ENCODE measurements around the gene ARNT2.

DNA sequence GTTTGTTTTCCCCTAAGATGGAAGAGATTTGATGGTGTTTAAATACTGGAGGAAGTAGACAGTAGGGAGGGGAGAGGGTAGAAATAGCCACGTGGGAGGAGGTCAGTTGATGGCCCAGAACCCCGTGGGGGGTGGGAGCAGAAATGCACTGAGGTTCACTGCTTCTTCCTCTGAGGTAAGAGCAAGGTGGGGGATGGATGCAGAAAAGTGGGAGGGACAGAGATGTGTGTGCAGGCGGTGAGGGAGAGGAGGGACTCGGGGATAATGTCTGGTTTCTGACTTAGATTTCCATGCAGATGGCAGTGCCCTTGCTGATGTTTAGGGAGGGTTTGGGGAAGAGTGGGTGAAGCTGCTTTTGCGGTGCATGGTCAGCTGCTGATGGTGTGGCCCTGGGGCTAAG lies 102.9 kb downstream of the ARNT2 start:
- TF ChIP-seq, protein P1, sequence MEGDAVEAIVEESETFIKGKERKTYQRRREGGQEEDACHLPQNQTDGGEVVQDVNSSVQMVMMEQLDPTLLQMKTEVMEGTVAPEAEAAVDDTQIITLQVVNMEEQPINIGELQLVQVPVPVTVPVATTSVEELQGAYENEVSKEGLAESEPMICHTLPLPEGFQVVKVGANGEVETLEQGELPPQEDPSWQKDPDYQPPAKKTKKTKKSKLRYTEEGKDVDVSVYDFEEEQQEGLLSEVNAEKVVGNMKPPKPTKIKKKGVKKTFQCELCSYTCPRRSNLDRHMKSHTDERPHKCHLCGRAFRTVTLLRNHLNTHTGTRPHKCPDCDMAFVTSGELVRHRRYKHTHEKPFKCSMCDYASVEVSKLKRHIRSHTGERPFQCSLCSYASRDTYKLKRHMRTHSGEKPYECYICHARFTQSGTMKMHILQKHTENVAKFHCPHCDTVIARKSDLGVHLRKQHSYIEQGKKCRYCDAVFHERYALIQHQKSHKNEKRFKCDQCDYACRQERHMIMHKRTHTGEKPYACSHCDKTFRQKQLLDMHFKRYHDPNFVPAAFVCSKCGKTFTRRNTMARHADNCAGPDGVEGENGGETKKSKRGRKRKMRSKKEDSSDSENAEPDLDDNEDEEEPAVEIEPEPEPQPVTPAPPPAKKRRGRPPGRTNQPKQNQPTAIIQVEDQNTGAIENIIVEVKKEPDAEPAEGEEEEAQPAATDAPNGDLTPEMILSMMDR (IDR thresholded peaks at IDR 0.05), result no peak
- TF ChIP-seq POLR2A (IDR thresholded peaks at IDR 0.05), result no peak
